Lower leg skin (tissue), 3 donors: ENCODE data around the gene CDH15.

Experiments used
- POLR2A ChIP-seq, 2 donors: fragments of 450-650 bp; IDR thresholded peaks; one replicate each; pipeline ENCODE4 v1.6.1; 2016 to 2017; ENCODE audit warnings: antibody characterized with exemption in 2 of 2, mild to moderate bottlenecking in 1 of 2, moderate library complexity in 1 of 2
- TF ChIP-seq, protein P1 (sequence below), 3 donors: fragments of 450-650 bp; IDR thresholded peaks; one replicate each; pipeline ENCODE4 v1.5.1; 2016; ENCODE audit warnings: antibody characterized with exemption in 3 of 3, mild to moderate bottlenecking in 3 of 3, moderate library complexity in 2 of 3

DNA sequence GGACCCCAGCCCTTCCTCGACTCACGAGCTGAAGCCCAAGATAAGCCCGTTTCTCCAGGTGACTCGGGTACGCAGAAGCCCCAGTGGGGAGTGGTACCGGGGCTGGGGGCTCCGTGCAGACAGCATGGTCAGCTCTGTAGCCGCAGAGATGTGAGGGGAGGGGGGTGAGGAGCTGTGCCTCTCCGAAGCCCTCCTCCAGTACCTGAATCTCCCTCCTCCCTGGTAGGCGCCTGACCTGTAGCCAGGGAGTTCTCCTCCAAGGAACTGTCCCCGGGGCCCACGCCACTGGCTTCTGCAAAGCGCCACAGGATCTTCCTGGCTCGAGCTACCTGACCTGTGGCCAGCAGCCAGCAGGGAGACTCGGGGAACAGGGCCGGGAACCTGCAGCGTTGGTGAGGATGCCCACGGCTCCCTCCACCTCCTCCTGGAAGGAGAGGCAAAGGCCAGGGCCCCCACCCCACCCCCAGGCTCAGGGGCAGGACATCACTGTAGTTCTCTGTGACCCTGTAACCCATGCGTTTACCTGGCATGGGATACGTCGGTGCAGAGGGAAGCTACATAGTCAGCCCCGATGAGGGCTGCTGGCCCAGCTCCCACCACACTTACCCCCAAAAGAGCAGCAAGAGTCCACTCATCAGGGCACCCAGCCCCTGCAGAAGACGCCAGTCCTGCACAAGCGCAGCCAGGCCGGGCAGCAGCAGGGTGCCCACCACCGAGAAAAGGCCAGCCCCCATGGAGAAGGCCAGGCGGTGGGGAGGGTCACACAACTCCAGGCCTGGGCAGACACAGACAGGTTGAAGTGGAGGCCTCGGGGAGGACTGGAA lies 27.1 kb downstream of the CDH15 start:
- TF ChIP-seq, protein P1, sequence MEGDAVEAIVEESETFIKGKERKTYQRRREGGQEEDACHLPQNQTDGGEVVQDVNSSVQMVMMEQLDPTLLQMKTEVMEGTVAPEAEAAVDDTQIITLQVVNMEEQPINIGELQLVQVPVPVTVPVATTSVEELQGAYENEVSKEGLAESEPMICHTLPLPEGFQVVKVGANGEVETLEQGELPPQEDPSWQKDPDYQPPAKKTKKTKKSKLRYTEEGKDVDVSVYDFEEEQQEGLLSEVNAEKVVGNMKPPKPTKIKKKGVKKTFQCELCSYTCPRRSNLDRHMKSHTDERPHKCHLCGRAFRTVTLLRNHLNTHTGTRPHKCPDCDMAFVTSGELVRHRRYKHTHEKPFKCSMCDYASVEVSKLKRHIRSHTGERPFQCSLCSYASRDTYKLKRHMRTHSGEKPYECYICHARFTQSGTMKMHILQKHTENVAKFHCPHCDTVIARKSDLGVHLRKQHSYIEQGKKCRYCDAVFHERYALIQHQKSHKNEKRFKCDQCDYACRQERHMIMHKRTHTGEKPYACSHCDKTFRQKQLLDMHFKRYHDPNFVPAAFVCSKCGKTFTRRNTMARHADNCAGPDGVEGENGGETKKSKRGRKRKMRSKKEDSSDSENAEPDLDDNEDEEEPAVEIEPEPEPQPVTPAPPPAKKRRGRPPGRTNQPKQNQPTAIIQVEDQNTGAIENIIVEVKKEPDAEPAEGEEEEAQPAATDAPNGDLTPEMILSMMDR (IDR thresholded peaks at IDR 0.05) = no peak
- TF ChIP-seq POLR2A (IDR thresholded peaks at IDR 0.05) = no peak
